Cardiac muscle cell (in vitro differentiated cells and primary cell): Measurements from ENCODE around the gene NES. TPM values are rescaled to one million over a fixed set of nuclear protein-coding genes. Genes with fewer than 3 reads are reported as not detected.

Experiments
- DNase-seq, 2 donors: peaks; one replicate each; pipeline versions ENCODE4 v3.0.0 to v3.0.0-alpha.2; 2010 to 2017; ENCODE audit warnings: low read depth in 1 of 2, low spot score in 1 of 2
- H3K27ac ChIP-seq: fragments of 200-600 bp; sonication (generic); 2 replicates; pipeline ENCODE4 v1.5.1; 2016
- H3K27me3 ChIP-seq: fragments of 200-600 bp; sonication (generic); 2 replicates; pipeline ENCODE4 v1.6.0; 2016; ENCODE audit warnings: control low read depth
- H3K36me3 ChIP-seq: fragments of 200-600 bp; sonication (generic); 2 replicates; pipeline ENCODE4 v1.5.1; 2016; ENCODE audit warnings: control low read depth
- H3K4me1 ChIP-seq: fragments of 200-600 bp; sonication (generic); 2 replicates; pipeline ENCODE4 v1.8.1; 2017; ENCODE audit warnings: low read depth, mild to moderate bottlenecking, mixed run types
- H3K4me3 ChIP-seq: fragments of 200-600 bp; sonication (generic); 2 replicates; pipeline ENCODE4 v1.5.1; 2016; ENCODE audit warnings: mild to moderate bottlenecking
- H3K9me3 ChIP-seq: fragments of 200-600 bp; sonication (generic); 2 replicates; pipeline ENCODE4 v1.5.1; 2017; ENCODE audit warnings: low read depth, mild to moderate bottlenecking, control low read depth
- CTCF ChIP-seq: IDR thresholded peaks from 2 replicates; pipeline ENCODE4 v1.5.1; 2012; ENCODE audit warnings: low read depth, mild to moderate bottlenecking, low read length
- polyA plus RNA-seq: library from polyadenylated mRNA; unstranded; fragments of >200 nt; fragmentation: Nextera tagmentation; extraction: Ambion mirVana; gene quantifications from 2 replicates; pipeline ENCODE4 v1.2.1, GENCODE V29; 2016
- total RNA-seq: library from RNA; depleted of rRNA; stranded (reverse); fragments of >200 nt; gene quantifications from 2 replicates; pipeline ENCODE4 v1.2.3, GENCODE V29; 2016

Gene NES
- total and polyA plus RNA-seq, 2 experiments from 2014 or later: 86.5 to 391 TPM

GRCh38 chr1:156622581-156623297, 54.5 kb downstream of the NES start:
- no peak for DNase-seq
- TF ChIP-seq CTCF: no peak
- Histone ChIP-seq H3K27ac (no peak overlapping the region), H3K9me3 (no peaks in the 10 kb centered on the region), H3K4me3 (no peak overlapping the region), H3K36me3 (no peaks in the 10 kb centered on the region), H3K4me1 (peaks cover 4% of the 10 kb centered on the region), H3K27me3 (peaks cover 76% of the 10 kb centered on the region)

- peaks cover 17% of the 10 kb centered on the region for H3K4me1 ChIP-seq
- H3K36me3 ChIP-seq: no peaks in the 10 kb centered on the region
- H3K9me3 ChIP-seq: no peaks in the 10 kb centered on the region
- no peak overlapping the region for H3K27ac ChIP-seq
- no peak for DNase-seq
- no peak for TF ChIP-seq CTCF
- H3K4me3 ChIP-seq: no peak overlapping the region
- peaks cover 51% of the 10 kb centered on the region for H3K27me3 ChIP-seq
Measured at GRCh38 chr1:156619582-156619955, 57.6 kb downstream of the NES start.

GRCh38 chr1:156618853-156619581, 58.2 kb downstream of the NES start, which contains the start of gene HAPLN2:
Gene HAPLN2, plus strand, starts transcription at chr1:156619415. Its CDS starts 4,076 bp downstream, at chr1:156623491.
- Histone ChIP-seq H3K27me3 (peaks cover 46% of the 10 kb centered on the region), H3K4me3 (no peak within 1 kb of the TSS), H3K4me1 (peaks cover 20% of the 10 kb centered on the region), H3K36me3 (no peaks in the 10 kb centered on the region), H3K27ac (no peak within 1 kb of the TSS), H3K9me3 (no peaks in the 10 kb centered on the region)
- peak; percentile 57 for TF ChIP-seq CTCF
- DNase-seq: peak in 1 of 2 donors; percentile 53

Other genes with a start within 250 kb of the NES start
- 35.9 and 64.6 TPM in 2 replicates for gene MEF2D, start 176.6 kb downstream of the NES start, total RNA-seq
- 35.1 and 52.1 TPM in 2 replicates for gene MEF2D, start 176.6 kb downstream of the NES start, polyA plus RNA-seq
- gene IQGAP3, start 104.8 kb downstream of the NES start, total RNA-seq: 4.2 and 31.8 TPM in 2 replicates
- 0.95 and 10.0 TPM in 2 replicates for gene IQGAP3, start 104.8 kb downstream of the NES start, polyA plus RNA-seq
- gene TTC24, start 97.7 kb downstream of the NES start, total RNA-seq: 0.15 and 0.18 TPM in 2 replicates
- gene TTC24, start 97.7 kb downstream of the NES start, polyA plus RNA-seq: 1.1 TPM in 1 of 2 replicates, not detected in the other
- gene NAXE, start 85.6 kb downstream of the NES start, total RNA-seq: 130 and 179 TPM in 2 replicates
- 154 and 166 TPM in 2 replicates for gene NAXE, start 85.6 kb downstream of the NES start, polyA plus RNA-seq
- gene GPATCH4, start 75.9 kb downstream of the NES start, total RNA-seq: 6.0 and 14.4 TPM in 2 replicates
- 42.4 and 48.4 TPM in 2 replicates for gene GPATCH4, start 75.9 kb downstream of the NES start, polyA plus RNA-seq
- 7.6 and 19.0 TPM in 2 replicates for gene HAPLN2, start 58.0 kb downstream of the NES start, total RNA-seq
- gene HAPLN2, start 58.0 kb downstream of the NES start, polyA plus RNA-seq: 8.5 and 15.7 TPM in 2 replicates
- 0.86 and 1.2 TPM in 2 replicates for gene BCAN, start 35.3 kb downstream of the NES start, total RNA-seq
- gene BCAN, start 35.3 kb downstream of the NES start, polyA plus RNA-seq: 0.23 and 0.39 TPM in 2 replicates
- gene CRABP2, start 28.2 kb upstream of the NES start, total RNA-seq: 556 and 900 TPM in 2 replicates
- 824 and 1,249 TPM in 2 replicates for gene CRABP2, start 28.2 kb upstream of the NES start, polyA plus RNA-seq
- gene METTL25B, start 51.1 kb upstream of the NES start, total RNA-seq: 22.8 and 25.4 TPM in 2 replicates
- gene METTL25B, start 51.1 kb upstream of the NES start, polyA plus RNA-seq: 19.5 and 20.9 TPM in 2 replicates
- gene ISG20L2, start 51.4 kb upstream of the NES start, total RNA-seq: 22.6 and 27.3 TPM in 2 replicates
- gene ISG20L2, start 51.4 kb upstream of the NES start, polyA plus RNA-seq: 25.1 and 31.3 TPM in 2 replicates
- 34.9 and 54.1 TPM in 2 replicates for gene MRPL24, start 63.7 kb upstream of the NES start, total RNA-seq
- gene MRPL24, start 63.7 kb upstream of the NES start, polyA plus RNA-seq: 70.7 and 77.7 TPM in 2 replicates
- gene HDGF, start 74.3 kb upstream of the NES start, total RNA-seq: 207 and 480 TPM in 2 replicates
- gene HDGF, start 74.3 kb upstream of the NES start, polyA plus RNA-seq: 176 and 238 TPM in 2 replicates
- gene PRCC, start 90.1 kb upstream of the NES start, total RNA-seq: 117 and 126 TPM in 2 replicates
- gene PRCC, start 90.1 kb upstream of the NES start, polyA plus RNA-seq: 118 and 150 TPM in 2 replicates
- gene SH2D2A, start 139.4 kb upstream of the NES start, total RNA-seq: 2.7 and 3.8 TPM in 2 replicates
- gene SH2D2A, start 139.4 kb upstream of the NES start, polyA plus RNA-seq: 1.1 and 5.2 TPM in 2 replicates
- 0.18 and 0.21 TPM in 2 replicates for gene INSRR, start 181.7 kb upstream of the NES start, total RNA-seq
- 0.11 and 0.30 TPM in 2 replicates for gene INSRR, start 181.7 kb upstream of the NES start, polyA plus RNA-seq
- 3.6 and 3.8 TPM in 2 replicates for gene NTRK1, start 183.5 kb upstream of the NES start, total RNA-seq
- gene NTRK1, start 183.5 kb upstream of the NES start, polyA plus RNA-seq: 2.4 and 3.9 TPM in 2 replicates
- 0.14 and 0.57 TPM in 2 replicates for gene PEAR1, start 216.3 kb upstream of the NES start, total RNA-seq
- gene PEAR1, start 216.3 kb upstream of the NES start, polyA plus RNA-seq: 0.59 and 1.1 TPM in 2 replicates
- gene LRRC71, start 243.2 kb upstream of the NES start, total RNA-seq: 0.11 and 0.45 TPM in 2 replicates
- 0.24 and 0.69 TPM in 2 replicates for gene LRRC71, start 243.2 kb upstream of the NES start, polyA plus RNA-seq